ENCODE data around the gene PTPRM. TPM values are rescaled to one million over a fixed set of nuclear protein-coding genes. Genes with fewer than 3 reads are reported as not detected.

Gene PTPRM
- polyA plus RNA-seq, 1 donor from 2014 or later: 126 TPM

DNA sequence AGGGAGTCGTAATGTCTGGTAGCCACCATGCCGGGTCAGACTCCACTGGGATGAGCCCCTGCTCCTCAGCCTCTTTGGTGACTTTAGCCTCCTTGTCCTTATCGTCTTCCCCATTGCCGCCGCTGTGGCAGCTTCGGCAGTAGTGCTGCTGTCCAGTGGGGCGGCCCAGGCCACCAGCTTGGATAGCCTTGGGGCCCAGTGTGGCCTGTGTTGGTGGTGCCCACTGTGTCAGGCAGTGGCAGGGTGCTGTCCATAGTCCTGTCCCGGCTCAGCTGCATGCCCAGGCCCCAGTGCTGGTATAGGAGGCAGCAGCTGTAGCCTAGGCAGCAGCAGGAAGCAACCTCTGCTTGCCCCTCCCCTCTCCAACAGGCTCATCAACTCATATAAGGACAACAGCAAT lies 845.0 kb downstream of the PTPRM start:
- Histone ChIP-seq H4K20me1 (ENCODE audit: insufficient read depth) (no peaks in the 10 kb centered on the region), H3K27me3 (ENCODE audit: insufficient read depth, low read depth, low read length) (no peaks in the 10 kb centered on the region), H3K4me3 (ENCODE audit: low read length) (no peak overlapping the region), H3K9me2 (ENCODE audit: insufficient read depth, low read length) (no peaks in the 10 kb centered on the region), H2AFZ (ENCODE audit: low read depth, low read length) (no peak overlapping the region), H3K36me3 (ENCODE audit: insufficient read depth, low read length) (no peaks in the 10 kb centered on the region), H3K79me2 (replicated peaks; ENCODE audit: insufficient read depth, low read length) (no peaks in the 10 kb centered on the region), H3K9ac (ENCODE audit: low read length) (no peak overlapping the region), H3F3A (ENCODE audit: insufficient read depth, low read length, poor library complexity, severe bottlenecking) (no peaks in the 10 kb centered on the region), H3K4me2 (ENCODE audit: low read length) (no peak overlapping the region), H3K9me3 (ENCODE audit: low read length) (no peaks in the 10 kb centered on the region), H3K27ac (ENCODE audit: low read length) (no peak overlapping the region)
- TF ChIP-seq REST (IDR thresholded peaks at IDR 0.05; ENCODE audit: borderline replicate concordance): no peak
- no peak for TF ChIP-seq SMC3 (conservative IDR thresholded peaks at IDR 0.05; ENCODE audit: poor library complexity)
- TF ChIP-seq RAD21 (conservative IDR thresholded peaks at IDR 0.05): no peak
- no peak for TF ChIP-seq POLR2AphosphoS5 (IDR thresholded peaks at IDR 0.05)
- TF ChIP-seq EP300 (conservative IDR thresholded peaks at IDR 0.05; ENCODE audit: poor library complexity, severe bottlenecking): no peak
- TF ChIP-seq TAF1 (IDR thresholded peaks at IDR 0.05; ENCODE audit: low read depth): no peak
- no peak for TF ChIP-seq MXI1 (conservative IDR thresholded peaks at IDR 0.05; ENCODE audit: poor library complexity, severe bottlenecking)
- TF ChIP-seq EZH2 (IDR thresholded peaks at IDR 0.05; ENCODE audit: borderline replicate concordance, insufficient read depth, low read length, poor library complexity, severe bottlenecking): no peak
- TF ChIP-seq, protein P1, sequence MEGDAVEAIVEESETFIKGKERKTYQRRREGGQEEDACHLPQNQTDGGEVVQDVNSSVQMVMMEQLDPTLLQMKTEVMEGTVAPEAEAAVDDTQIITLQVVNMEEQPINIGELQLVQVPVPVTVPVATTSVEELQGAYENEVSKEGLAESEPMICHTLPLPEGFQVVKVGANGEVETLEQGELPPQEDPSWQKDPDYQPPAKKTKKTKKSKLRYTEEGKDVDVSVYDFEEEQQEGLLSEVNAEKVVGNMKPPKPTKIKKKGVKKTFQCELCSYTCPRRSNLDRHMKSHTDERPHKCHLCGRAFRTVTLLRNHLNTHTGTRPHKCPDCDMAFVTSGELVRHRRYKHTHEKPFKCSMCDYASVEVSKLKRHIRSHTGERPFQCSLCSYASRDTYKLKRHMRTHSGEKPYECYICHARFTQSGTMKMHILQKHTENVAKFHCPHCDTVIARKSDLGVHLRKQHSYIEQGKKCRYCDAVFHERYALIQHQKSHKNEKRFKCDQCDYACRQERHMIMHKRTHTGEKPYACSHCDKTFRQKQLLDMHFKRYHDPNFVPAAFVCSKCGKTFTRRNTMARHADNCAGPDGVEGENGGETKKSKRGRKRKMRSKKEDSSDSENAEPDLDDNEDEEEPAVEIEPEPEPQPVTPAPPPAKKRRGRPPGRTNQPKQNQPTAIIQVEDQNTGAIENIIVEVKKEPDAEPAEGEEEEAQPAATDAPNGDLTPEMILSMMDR (IDR thresholded peaks at IDR 0.05; ENCODE audit: poor library complexity, severe bottlenecking): no peak

GRCh38 chr18:8413189-8413588 lies 846.1 kb downstream of the PTPRM start:
- H3K27me3 ChIP-seq (ENCODE audit: insufficient read depth, low read depth, low read length): no peaks in the 10 kb centered on the region
- H2AFZ ChIP-seq (ENCODE audit: low read depth, low read length): no peak overlapping the region
- no peaks in the 10 kb centered on the region for H3K9me2 ChIP-seq (ENCODE audit: insufficient read depth, low read length)
- no peaks in the 10 kb centered on the region for H3K9me3 ChIP-seq (ENCODE audit: low read length)
- no peak overlapping the region for H3K9ac ChIP-seq (ENCODE audit: low read length)
- no peaks in the 10 kb centered on the region for H3F3A ChIP-seq (ENCODE audit: insufficient read depth, low read length, poor library complexity, severe bottlenecking)
- no peak overlapping the region for H3K27ac ChIP-seq (ENCODE audit: low read length)
- H3K79me2 ChIP-seq (replicated peaks; ENCODE audit: insufficient read depth, low read length): no peaks in the 10 kb centered on the region
- H3K4me2 ChIP-seq (ENCODE audit: low read length): no peak overlapping the region
- H3K36me3 ChIP-seq (ENCODE audit: insufficient read depth, low read length): no peaks in the 10 kb centered on the region
- no peaks in the 10 kb centered on the region for H4K20me1 ChIP-seq (ENCODE audit: insufficient read depth)
- TF ChIP-seq TAF1 (IDR thresholded peaks at IDR 0.05; ENCODE audit: low read depth): no peak
- no peak for TF ChIP-seq RAD21 (conservative IDR thresholded peaks at IDR 0.05)
- no peak for TF ChIP-seq MXI1 (conservative IDR thresholded peaks at IDR 0.05; ENCODE audit: poor library complexity, severe bottlenecking)
- TF ChIP-seq REST (IDR thresholded peaks at IDR 0.05; ENCODE audit: borderline replicate concordance): no peak
- H3K4me3 ChIP-seq (ENCODE audit: low read length): no peak overlapping the region
